ENCODE data around the gene TMEM200B.
"Not testable (repeated sequence)": the region's sequence is repeated elsewhere in the genome, so short reads cannot be mapped to it uniquely, and the experiment has no call there.

TMEM200B gene

GRCh38 chr1:29114654-29115053 lies 9.0 kb downstream of the TMEM200B start:
- DNase-seq (ENCODE audit: low read depth in 2 of 2), result no peak
- H3K4me3 ChIP-seq (replicated peaks in 1 of 2; ENCODE audit: low read depth in 2 of 2, low read length in 2 of 2), result no peak overlapping the region
- TF ChIP-seq CTCF (IDR thresholded peaks at IDR 0.05; ENCODE audit: low read depth, low read length), result no peak

GRCh38 chr1:29113413-29114117 lies 10.1 kb downstream of the TMEM200B start:
- no peak for TF ChIP-seq CTCF (IDR thresholded peaks at IDR 0.05; ENCODE audit: low read depth, low read length)
- no peak overlapping the region for H3K4me3 ChIP-seq (replicated peaks in 1 of 2; ENCODE audit: low read depth in 2 of 2, low read length in 2 of 2)

GRCh38 chr1:29112705-29113412 lies 10.8 kb downstream of the TMEM200B start:
- DNase-seq (ENCODE audit: low read depth in 2 of 2), result no peak
- TF ChIP-seq CTCF (IDR thresholded peaks at IDR 0.05; ENCODE audit: low read depth, low read length), result no peak
- H3K4me3 ChIP-seq (replicated peaks in 1 of 2; ENCODE audit: low read depth in 2 of 2, low read length in 2 of 2), result no peak overlapping the region

More at GRCh38 chr1:29113413-29114117, 10.1 kb downstream of the TMEM200B start:
- no peak for DNase-seq (ENCODE audit: low read depth in 2 of 2)

- DNase-seq (ENCODE audit: low read depth in 2 of 2); H3K4me3 ChIP-seq (replicated peaks in 1 of 2; ENCODE audit: low read depth in 2 of 2, low read length in 2 of 2): not testable (repeated sequence)
These were observed 15.7 kb downstream of the TMEM200B start for GRCh38 chr1:29108041-29108440.

- no peak for DNase-seq (ENCODE audit: low read depth in 2 of 2)
- TF ChIP-seq CTCF (IDR thresholded peaks at IDR 0.05; ENCODE audit: low read depth, low read length), result no peak
- H3K4me3 ChIP-seq (replicated peaks in 1 of 2; ENCODE audit: low read depth in 2 of 2, low read length in 2 of 2), result no peak overlapping the region
These were observed 17.9 kb downstream of the TMEM200B start for GRCh38 chr1:29105822-29106221.

GRCh38 chr1:29100487-29100886 lies 23.2 kb downstream of the TMEM200B start:
- TF ChIP-seq CTCF (IDR thresholded peaks at IDR 0.05; ENCODE audit: low read depth, low read length), result no peak
- no peak for DNase-seq (ENCODE audit: low read depth in 2 of 2)
- no peak overlapping the region for H3K4me3 ChIP-seq (replicated peaks in 1 of 2; ENCODE audit: low read depth in 2 of 2, low read length in 2 of 2)

- DNase-seq (ENCODE audit: low read depth in 2 of 2), result no peak
- TF ChIP-seq CTCF (IDR thresholded peaks at IDR 0.05; ENCODE audit: low read depth, low read length), result no peak
- H3K4me3 ChIP-seq (replicated peaks in 1 of 2; ENCODE audit: low read depth in 2 of 2, low read length in 2 of 2), result no peak overlapping the region
These were observed 24.4 kb downstream of the TMEM200B start for GRCh38 chr1:29099286-29099685.
